ENCODE measurements around the gene KRTAP12-3.
A peak's percentile ranks its signal among the peaks of the same experiment; 100 is the strongest.

Gene KRTAP12-3

GRCh38 chr21:44649521-44650100 is 8.1 kb upstream of the KRTAP12-3 start:
- Histone ChIP-seq H3K36me3 (replicated peaks in 1 of 2; ENCODE audit: control insufficient read depth in 2 of 2, insufficient read depth in 2 of 2, low read length in 2 of 2) (no peaks in the 10 kb centered on the region), H3K27ac (replicated peaks; ENCODE audit: low read length) (no peak overlapping the region), H2AFZ (ENCODE audit: low read length) (no peak overlapping the region), H4K91ac (ENCODE audit: low read depth, low read length, poor library complexity) (no peak overlapping the region), H4K8ac (ENCODE audit: low read depth, low read length) (no peak overlapping the region), H2BK15ac (ENCODE audit: low read length) (peak overlapping the region; percentile 62), H2BK120ac (ENCODE audit: low read depth, low read length) (no peak overlapping the region), H3K4me2 (ENCODE audit: insufficient read depth, low read length, poor library complexity, severe bottlenecking) (no peak overlapping the region), H3K27me3 (ENCODE audit: control insufficient read depth in 3 of 3, insufficient read depth in 3 of 3, low read depth in 1 of 3, low read length in 3 of 3) (peaks cover 0 to 15% (median 0%) of the 10 kb centered on the region in 3 experiments), H2BK5ac (ENCODE audit: low read length) (no peak overlapping the region), H2BK12ac (ENCODE audit: low read length) (no peak overlapping the region), H3K79me1 (ENCODE audit: low read depth, low read length) (no peaks in the 10 kb centered on the region), H3K4me1 (ENCODE audit: control insufficient read depth in 2 of 2, insufficient read depth in 1 of 2, low read depth in 1 of 2, low read length in 2 of 2) (peaks cover 0 to 3% of the 10 kb centered on the region in 2 donors), H3K14ac (ENCODE audit: low read length) (no peak overlapping the region), H3K9me3 (replicated peaks in 1 of 2; ENCODE audit: control insufficient read depth in 2 of 2, insufficient read depth in 1 of 2, low read depth in 1 of 2, low read length in 2 of 2) (peaks cover 0 to 2% of the 10 kb centered on the region in 2 donors), H3K18ac (ENCODE audit: low read length) (peak overlapping the region; percentile 19), H3K9ac (ENCODE audit: low read depth, low read length, poor library complexity) (peak overlapping the region; percentile 12), H2AK5ac (ENCODE audit: low read depth, low read length) (peak overlapping the region; percentile 15), H3K4me3 (ENCODE audit: low read length in 2 of 2) (no peak overlapping the region), H3K23ac (ENCODE audit: low read depth, low read length, poor library complexity) (no peak overlapping the region), H3K4ac (ENCODE audit: low read length) (no peak overlapping the region)
- no CpG with 5 or more reads among the region's 18 CpGs for WGBS, 2 donors (ENCODE audit: extremely low coverage in 2 of 2, insufficient read length in 2 of 2, insufficient replicate concordance in 1 of 2)
- DNase-seq (ENCODE audit: low spot score) = no peak

GRCh38 chr21:44650265-44650972 is 7.3 kb upstream of the KRTAP12-3 start:
- peak overlapping the region; percentile 85 for H2BK15ac ChIP-seq (ENCODE audit: low read length)
- H3K14ac ChIP-seq (ENCODE audit: low read length) = no peak overlapping the region
- H4K91ac ChIP-seq (ENCODE audit: low read depth, low read length, poor library complexity) = no peak overlapping the region
- no peak for DNase-seq (ENCODE audit: low spot score)
- H2BK12ac ChIP-seq (ENCODE audit: low read length) = no peak overlapping the region
- H2AK5ac ChIP-seq (ENCODE audit: low read depth, low read length) = no peak overlapping the region
- H3K27me3 ChIP-seq (ENCODE audit: control insufficient read depth in 3 of 3, insufficient read depth in 3 of 3, low read depth in 1 of 3, low read length in 3 of 3) = peaks cover 0 to 15% (median 0%) of the 10 kb centered on the region in 3 experiments
- H3K4me1 ChIP-seq (ENCODE audit: control insufficient read depth in 2 of 2, insufficient read depth in 1 of 2, low read depth in 1 of 2, low read length in 2 of 2) = peaks cover 0 to 3% of the 10 kb centered on the region in 2 donors
- H3K4ac ChIP-seq (ENCODE audit: low read length) = peak overlapping the region; percentile 76
- H4K8ac ChIP-seq (ENCODE audit: low read depth, low read length) = no peak overlapping the region
- H3K4me2 ChIP-seq (ENCODE audit: insufficient read depth, low read length, poor library complexity, severe bottlenecking) = no peak overlapping the region
- WGBS, 2 donors (ENCODE audit: extremely low coverage in 2 of 2, insufficient read length in 2 of 2, insufficient replicate concordance in 1 of 2) = no CpG with 5 or more reads among the region's 20 CpGs
- H3K36me3 ChIP-seq (replicated peaks in 1 of 2; ENCODE audit: control insufficient read depth in 2 of 2, insufficient read depth in 2 of 2, low read length in 2 of 2) = no peaks in the 10 kb centered on the region
- H3K18ac ChIP-seq (ENCODE audit: low read length) = peak overlapping the region; percentile 23
- H3K23ac ChIP-seq (ENCODE audit: low read depth, low read length, poor library complexity) = no peak overlapping the region
- H2BK120ac ChIP-seq (ENCODE audit: low read depth, low read length) = no peak overlapping the region
- no peak overlapping the region for H2AFZ ChIP-seq (ENCODE audit: low read length)
- H3K27ac ChIP-seq (replicated peaks; ENCODE audit: low read length) = no peak overlapping the region
- H3K79me1 ChIP-seq (ENCODE audit: low read depth, low read length) = no peaks in the 10 kb centered on the region
- H2BK5ac ChIP-seq (ENCODE audit: low read length) = no peak overlapping the region
- no peak overlapping the region for H3K9ac ChIP-seq (ENCODE audit: low read depth, low read length, poor library complexity)
- H3K9me3 ChIP-seq (replicated peaks in 1 of 2; ENCODE audit: control insufficient read depth in 2 of 2, insufficient read depth in 1 of 2, low read depth in 1 of 2, low read length in 2 of 2) = peaks cover 0 to 2% of the 10 kb centered on the region in 2 donors
- no peak overlapping the region for H3K4me3 ChIP-seq (ENCODE audit: low read length in 2 of 2)

GRCh38 chr21:44650973-44651675 is 6.6 kb upstream of the KRTAP12-3 start:
- peak overlapping the region; percentile 23 for H3K18ac ChIP-seq (ENCODE audit: low read length)
- H3K27ac ChIP-seq (replicated peaks; ENCODE audit: low read length) = no peak overlapping the region
- no peak overlapping the region for H3K9ac ChIP-seq (ENCODE audit: low read depth, low read length, poor library complexity)
- H3K9me3 ChIP-seq (replicated peaks in 1 of 2; ENCODE audit: control insufficient read depth in 2 of 2, insufficient read depth in 1 of 2, low read depth in 1 of 2, low read length in 2 of 2) = peaks cover 0 to 2% of the 10 kb centered on the region in 2 donors
- H3K14ac ChIP-seq (ENCODE audit: low read length) = no peak overlapping the region
- H2AFZ ChIP-seq (ENCODE audit: low read length) = no peak overlapping the region
- H3K36me3 ChIP-seq (replicated peaks in 1 of 2; ENCODE audit: control insufficient read depth in 2 of 2, insufficient read depth in 2 of 2, low read length in 2 of 2) = no peaks in the 10 kb centered on the region
- peaks cover 0 to 15% (median 0%) of the 10 kb centered on the region in 3 experiments for H3K27me3 ChIP-seq (ENCODE audit: control insufficient read depth in 3 of 3, insufficient read depth in 3 of 3, low read depth in 1 of 3, low read length in 3 of 3)
- no peak overlapping the region for H4K91ac ChIP-seq (ENCODE audit: low read depth, low read length, poor library complexity)
- no peak overlapping the region for H3K4me3 ChIP-seq (ENCODE audit: low read length in 2 of 2)
- H4K8ac ChIP-seq (ENCODE audit: low read depth, low read length) = no peak overlapping the region
- H3K79me1 ChIP-seq (ENCODE audit: low read depth, low read length) = no peaks in the 10 kb centered on the region
- no peak overlapping the region for H2BK120ac ChIP-seq (ENCODE audit: low read depth, low read length)
- no CpG with 5 or more reads among the region's 12 CpGs for WGBS, 2 donors (ENCODE audit: extremely low coverage in 2 of 2, insufficient read length in 2 of 2, insufficient replicate concordance in 1 of 2)
- no peak overlapping the region for H3K4me2 ChIP-seq (ENCODE audit: insufficient read depth, low read length, poor library complexity, severe bottlenecking)
- H3K23ac ChIP-seq (ENCODE audit: low read depth, low read length, poor library complexity) = no peak overlapping the region
- no peak for DNase-seq (ENCODE audit: low spot score)
- no peak overlapping the region for H2BK5ac ChIP-seq (ENCODE audit: low read length)
- H3K4ac ChIP-seq (ENCODE audit: low read length) = no peak overlapping the region
- H3K4me1 ChIP-seq (ENCODE audit: control insufficient read depth in 2 of 2, insufficient read depth in 1 of 2, low read depth in 1 of 2, low read length in 2 of 2) = peaks cover 0 to 3% of the 10 kb centered on the region in 2 donors
- peak overlapping the region; percentile 12 for H2BK15ac ChIP-seq (ENCODE audit: low read length)
- H2AK5ac ChIP-seq (ENCODE audit: low read depth, low read length) = no peak overlapping the region
- H2BK12ac ChIP-seq (ENCODE audit: low read length) = no peak overlapping the region

- WGBS, 2 donors (ENCODE audit: extremely low coverage in 2 of 2, insufficient read length in 2 of 2, insufficient replicate concordance in 1 of 2) = no CpG with 5 or more reads among the region's 14 CpGs
- H3K14ac ChIP-seq (ENCODE audit: low read length) = no peak overlapping the region
- H2BK15ac ChIP-seq (ENCODE audit: low read length) = no peak overlapping the region
- no peaks in the 10 kb centered on the region for H3K79me1 ChIP-seq (ENCODE audit: low read depth, low read length)
- no peak overlapping the region for H2AK5ac ChIP-seq (ENCODE audit: low read depth, low read length)
- H4K91ac ChIP-seq (ENCODE audit: low read depth, low read length, poor library complexity) = no peak overlapping the region
- no peak overlapping the region for H3K9ac ChIP-seq (ENCODE audit: low read depth, low read length, poor library complexity)
- H3K4me2 ChIP-seq (ENCODE audit: insufficient read depth, low read length, poor library complexity, severe bottlenecking) = no peak overlapping the region
- peaks cover 0 to 6% of the 10 kb centered on the region in 2 donors for H3K9me3 ChIP-seq (replicated peaks in 1 of 2; ENCODE audit: control insufficient read depth in 2 of 2, insufficient read depth in 1 of 2, low read depth in 1 of 2, low read length in 2 of 2)
- no peaks in the 10 kb centered on the region for H3K4me1 ChIP-seq (ENCODE audit: control insufficient read depth in 2 of 2, insufficient read depth in 1 of 2, low read depth in 1 of 2, low read length in 2 of 2)
- H3K4me3 ChIP-seq (ENCODE audit: low read length in 2 of 2) = no peak overlapping the region
- no peak overlapping the region for H3K23ac ChIP-seq (ENCODE audit: low read depth, low read length, poor library complexity)
- H2BK120ac ChIP-seq (ENCODE audit: low read depth, low read length) = no peak overlapping the region
- H3K27ac ChIP-seq (replicated peaks; ENCODE audit: low read length) = no peak overlapping the region
- no peak overlapping the region for H2AFZ ChIP-seq (ENCODE audit: low read length)
- no peak overlapping the region for H2BK12ac ChIP-seq (ENCODE audit: low read length)
- no peak for DNase-seq (ENCODE audit: low spot score)
- peaks cover 0 to 1% (median 0%) of the 10 kb centered on the region in 3 experiments for H3K27me3 ChIP-seq (ENCODE audit: control insufficient read depth in 3 of 3, insufficient read depth in 3 of 3, low read depth in 1 of 3, low read length in 3 of 3)
- no peaks in the 10 kb centered on the region for H3K36me3 ChIP-seq (replicated peaks in 1 of 2; ENCODE audit: control insufficient read depth in 2 of 2, insufficient read depth in 2 of 2, low read length in 2 of 2)
- H2BK5ac ChIP-seq (ENCODE audit: low read length) = no peak overlapping the region
- no peak overlapping the region for H3K4ac ChIP-seq (ENCODE audit: low read length)
- no peak overlapping the region for H3K18ac ChIP-seq (ENCODE audit: low read length)
- H4K8ac ChIP-seq (ENCODE audit: low read depth, low read length) = no peak overlapping the region
These were observed 4.6 kb upstream of the KRTAP12-3 start for GRCh38 chr21:44653123-44653522.
